Measurements from ENCODE around the gene ARMH4.
A peak's percentile ranks its signal among the peaks of the same experiment; 100 is the strongest.

DNA sequence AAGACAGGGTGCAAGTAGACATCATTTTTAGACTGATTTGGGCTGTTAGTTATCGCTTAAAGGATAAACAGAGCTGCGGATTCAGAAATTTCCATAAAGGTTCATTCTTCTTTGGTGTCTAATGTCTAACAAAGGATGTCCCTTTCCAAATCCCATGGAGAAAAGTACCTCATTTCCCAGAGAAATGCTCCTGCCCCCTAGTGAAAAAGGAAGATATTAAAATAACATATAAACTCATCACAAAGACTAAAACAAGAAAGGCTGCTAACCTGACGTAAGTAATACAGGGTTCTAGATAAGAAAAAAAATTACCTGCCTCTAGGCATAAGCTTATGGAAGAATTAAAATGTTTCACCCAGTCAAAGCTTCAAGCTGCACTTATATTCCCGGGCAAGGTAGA lies 22.8 kb downstream of the ARMH4 start:
- TF ChIP-seq POLR2AphosphoS5 (IDR thresholded peaks at IDR 0.05) (no peak), RAD21 (conservative IDR thresholded peaks at IDR 0.05) (no peak), EP300 (conservative IDR thresholded peaks at IDR 0.05; ENCODE audit: poor library complexity, severe bottlenecking) (no peak), EZH2 (IDR thresholded peaks at IDR 0.05; ENCODE audit: borderline replicate concordance, insufficient read depth, low read length, poor library complexity, severe bottlenecking) (no peak)
- TF ChIP-seq, protein P1, sequence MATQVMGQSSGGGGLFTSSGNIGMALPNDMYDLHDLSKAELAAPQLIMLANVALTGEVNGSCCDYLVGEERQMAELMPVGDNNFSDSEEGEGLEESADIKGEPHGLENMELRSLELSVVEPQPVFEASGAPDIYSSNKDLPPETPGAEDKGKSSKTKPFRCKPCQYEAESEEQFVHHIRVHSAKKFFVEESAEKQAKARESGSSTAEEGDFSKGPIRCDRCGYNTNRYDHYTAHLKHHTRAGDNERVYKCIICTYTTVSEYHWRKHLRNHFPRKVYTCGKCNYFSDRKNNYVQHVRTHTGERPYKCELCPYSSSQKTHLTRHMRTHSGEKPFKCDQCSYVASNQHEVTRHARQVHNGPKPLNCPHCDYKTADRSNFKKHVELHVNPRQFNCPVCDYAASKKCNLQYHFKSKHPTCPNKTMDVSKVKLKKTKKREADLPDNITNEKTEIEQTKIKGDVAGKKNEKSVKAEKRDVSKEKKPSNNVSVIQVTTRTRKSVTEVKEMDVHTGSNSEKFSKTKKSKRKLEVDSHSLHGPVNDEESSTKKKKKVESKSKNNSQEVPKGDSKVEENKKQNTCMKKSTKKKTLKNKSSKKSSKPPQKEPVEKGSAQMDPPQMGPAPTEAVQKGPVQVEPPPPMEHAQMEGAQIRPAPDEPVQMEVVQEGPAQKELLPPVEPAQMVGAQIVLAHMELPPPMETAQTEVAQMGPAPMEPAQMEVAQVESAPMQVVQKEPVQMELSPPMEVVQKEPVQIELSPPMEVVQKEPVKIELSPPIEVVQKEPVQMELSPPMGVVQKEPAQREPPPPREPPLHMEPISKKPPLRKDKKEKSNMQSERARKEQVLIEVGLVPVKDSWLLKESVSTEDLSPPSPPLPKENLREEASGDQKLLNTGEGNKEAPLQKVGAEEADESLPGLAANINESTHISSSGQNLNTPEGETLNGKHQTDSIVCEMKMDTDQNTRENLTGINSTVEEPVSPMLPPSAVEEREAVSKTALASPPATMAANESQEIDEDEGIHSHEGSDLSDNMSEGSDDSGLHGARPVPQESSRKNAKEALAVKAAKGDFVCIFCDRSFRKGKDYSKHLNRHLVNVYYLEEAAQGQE (IDR thresholded peaks at IDR 0.05; ENCODE audit: borderline replicate concordance): no peak
- TF ChIP-seq, protein P2, sequence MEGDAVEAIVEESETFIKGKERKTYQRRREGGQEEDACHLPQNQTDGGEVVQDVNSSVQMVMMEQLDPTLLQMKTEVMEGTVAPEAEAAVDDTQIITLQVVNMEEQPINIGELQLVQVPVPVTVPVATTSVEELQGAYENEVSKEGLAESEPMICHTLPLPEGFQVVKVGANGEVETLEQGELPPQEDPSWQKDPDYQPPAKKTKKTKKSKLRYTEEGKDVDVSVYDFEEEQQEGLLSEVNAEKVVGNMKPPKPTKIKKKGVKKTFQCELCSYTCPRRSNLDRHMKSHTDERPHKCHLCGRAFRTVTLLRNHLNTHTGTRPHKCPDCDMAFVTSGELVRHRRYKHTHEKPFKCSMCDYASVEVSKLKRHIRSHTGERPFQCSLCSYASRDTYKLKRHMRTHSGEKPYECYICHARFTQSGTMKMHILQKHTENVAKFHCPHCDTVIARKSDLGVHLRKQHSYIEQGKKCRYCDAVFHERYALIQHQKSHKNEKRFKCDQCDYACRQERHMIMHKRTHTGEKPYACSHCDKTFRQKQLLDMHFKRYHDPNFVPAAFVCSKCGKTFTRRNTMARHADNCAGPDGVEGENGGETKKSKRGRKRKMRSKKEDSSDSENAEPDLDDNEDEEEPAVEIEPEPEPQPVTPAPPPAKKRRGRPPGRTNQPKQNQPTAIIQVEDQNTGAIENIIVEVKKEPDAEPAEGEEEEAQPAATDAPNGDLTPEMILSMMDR (IDR thresholded peaks at IDR 0.05; ENCODE audit: poor library complexity, severe bottlenecking): peak; percentile 32

All from neural cell (in vitro differentiated cells).